ENCODE results near the gene TTC3.

TTC3 gene

DNA sequence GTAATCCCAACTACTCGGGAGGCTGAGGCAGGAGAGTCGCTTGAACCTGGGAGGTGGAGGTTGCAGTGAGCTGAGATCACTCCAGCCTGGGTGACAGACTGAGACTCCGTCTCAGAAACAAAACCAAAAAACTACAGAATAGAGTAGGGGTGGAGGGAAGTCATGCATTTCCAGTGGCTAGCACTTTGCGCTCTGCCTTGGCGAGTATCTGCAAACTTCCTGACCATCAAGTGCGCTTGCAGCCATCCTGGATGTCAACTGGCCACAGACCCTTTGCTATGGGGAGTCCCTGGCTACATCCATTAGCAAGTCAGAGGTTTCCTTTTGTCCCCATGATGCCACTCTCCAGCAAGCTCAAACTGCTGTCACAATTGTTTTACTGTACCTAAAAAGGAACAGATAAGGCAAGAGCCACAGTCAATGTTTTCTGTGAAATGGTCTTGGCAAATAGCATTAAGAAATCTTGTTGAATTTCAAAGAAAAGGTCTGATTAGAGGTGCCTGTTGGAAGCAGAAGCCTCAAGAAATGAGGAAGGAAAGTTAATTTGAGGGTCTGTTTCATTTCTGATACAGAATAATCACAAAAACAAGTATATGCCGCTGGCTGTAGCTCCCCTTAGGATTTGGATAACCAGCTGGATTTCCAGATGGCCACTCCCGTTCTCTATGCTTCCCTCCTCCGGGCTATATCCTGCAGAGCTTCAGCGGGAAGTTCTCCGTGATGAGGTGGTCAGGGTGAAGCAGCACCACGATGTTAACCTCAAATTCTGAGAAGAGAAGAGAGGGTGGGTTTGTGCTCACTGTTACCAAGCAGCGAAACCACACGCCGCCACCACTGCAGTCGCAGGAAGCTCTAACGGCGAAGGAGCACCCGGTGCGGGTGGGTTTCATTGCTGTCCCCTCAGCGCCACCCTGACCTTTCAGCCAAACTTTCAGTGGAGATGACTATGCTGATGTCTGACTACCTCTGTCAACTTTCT is 152.1 kb downstream of the TTC3 start:
- no peak for DNase-seq (ENCODE audit: low spot score)

DNA sequence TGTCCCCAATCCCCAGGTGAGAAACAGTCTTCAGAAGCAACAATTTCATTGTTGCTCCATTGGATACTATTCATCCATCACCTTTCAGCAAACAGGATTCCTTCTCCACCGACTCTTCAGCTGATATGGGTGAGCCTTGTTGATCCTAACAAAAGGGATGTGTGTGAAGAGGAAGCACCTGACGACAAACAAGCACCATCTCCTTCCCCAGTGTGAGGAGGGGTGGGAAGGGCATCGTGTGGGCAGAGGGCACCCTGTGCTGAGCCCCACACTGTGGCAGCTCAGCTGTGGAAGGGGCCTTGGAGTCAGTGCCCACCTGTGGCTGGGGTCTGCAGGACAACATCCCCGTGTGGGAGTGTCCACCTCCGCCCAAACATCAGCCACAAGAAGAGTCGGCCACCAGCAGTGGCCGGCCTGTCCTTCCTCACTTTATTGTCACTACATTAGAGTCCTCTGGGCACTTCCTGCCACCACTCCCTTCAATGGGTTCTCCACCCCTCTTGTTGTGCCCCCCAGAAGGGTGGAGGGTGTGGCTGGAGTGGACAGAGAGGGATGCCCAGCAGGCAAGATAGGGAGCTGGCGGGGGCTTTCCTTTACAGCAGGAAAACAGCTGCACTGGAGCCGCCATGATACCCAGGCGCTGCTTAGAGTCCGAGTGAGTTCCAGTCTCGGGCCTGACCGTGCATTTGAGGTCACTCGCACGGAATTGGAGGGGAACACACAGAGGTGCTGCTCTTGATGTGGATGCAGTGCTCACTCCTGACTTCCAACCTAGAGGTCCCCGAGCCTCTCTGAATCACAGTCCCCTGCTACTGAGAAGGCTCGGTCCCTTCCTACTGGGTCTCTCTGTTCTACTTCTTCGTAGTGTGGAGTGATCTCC is 153.2 kb downstream of the TTC3 start:
- no peak for DNase-seq (ENCODE audit: low spot score)

DNA sequence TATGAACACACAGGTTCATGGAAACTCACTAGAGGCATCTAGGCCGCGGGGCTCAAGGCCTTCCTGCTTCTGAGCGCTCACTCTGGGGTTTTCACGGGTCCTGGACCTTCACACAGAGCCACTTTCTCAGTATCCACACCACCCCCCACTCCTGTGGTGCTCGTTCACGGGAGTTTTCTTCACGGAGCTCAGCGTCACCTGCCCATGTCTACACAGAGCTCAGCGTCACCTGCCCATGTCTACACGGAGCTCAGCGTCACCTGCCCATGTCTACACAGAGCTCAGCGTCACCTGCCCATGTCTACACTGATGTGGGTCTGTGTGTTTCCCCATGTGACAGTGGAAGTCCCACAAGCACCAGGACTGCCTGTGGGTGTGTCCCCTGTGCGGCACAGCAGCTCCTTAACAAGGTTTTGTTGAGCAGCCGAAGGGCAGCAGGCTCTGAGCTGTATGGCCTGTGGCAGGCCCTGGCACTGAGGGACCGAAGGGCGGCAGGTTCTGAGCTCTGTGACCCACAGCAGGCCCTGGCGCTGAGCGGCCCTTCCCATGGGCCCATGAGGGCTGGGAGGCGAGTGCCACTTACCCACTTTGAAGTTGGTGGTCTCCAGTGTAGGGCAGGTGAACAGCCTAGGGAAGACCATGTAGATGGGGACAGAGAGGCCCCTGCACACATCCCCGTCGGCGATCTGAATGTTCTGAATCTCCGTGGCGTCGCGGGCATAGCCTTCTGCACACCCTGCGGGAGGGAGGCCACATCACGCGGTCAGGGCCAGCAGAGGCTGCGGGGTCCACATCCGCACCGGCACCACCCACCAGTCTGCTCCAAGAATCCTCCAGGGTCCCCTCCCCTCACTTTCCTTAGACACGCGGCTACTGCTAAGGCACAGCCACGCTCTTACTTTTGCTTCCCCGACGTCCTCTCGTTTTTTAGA is 154.3 kb downstream of the TTC3 start:
- no peak for DNase-seq (ENCODE audit: low spot score)

DNA sequence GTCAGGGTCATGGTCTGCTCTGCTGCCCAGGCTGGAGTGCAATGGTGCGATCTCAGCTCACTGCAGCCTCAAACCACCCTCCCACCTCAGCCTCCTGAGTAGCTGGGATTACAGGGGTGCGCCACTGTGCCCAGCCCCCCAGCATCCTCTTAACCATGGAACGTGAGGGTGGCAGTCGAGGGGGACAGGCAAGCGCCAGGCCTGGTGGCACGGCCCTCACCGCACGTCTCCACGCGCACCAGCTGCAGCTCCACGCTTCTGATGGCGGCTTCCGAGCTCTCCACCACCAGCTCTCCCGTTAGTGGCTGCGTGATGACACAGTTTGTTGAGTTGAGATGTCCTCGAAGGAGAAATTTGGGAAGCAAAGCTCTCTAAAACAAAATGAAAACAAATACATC is 154.9 kb downstream of the TTC3 start:
- DNase-seq (ENCODE audit: low spot score): no peak

DNA sequence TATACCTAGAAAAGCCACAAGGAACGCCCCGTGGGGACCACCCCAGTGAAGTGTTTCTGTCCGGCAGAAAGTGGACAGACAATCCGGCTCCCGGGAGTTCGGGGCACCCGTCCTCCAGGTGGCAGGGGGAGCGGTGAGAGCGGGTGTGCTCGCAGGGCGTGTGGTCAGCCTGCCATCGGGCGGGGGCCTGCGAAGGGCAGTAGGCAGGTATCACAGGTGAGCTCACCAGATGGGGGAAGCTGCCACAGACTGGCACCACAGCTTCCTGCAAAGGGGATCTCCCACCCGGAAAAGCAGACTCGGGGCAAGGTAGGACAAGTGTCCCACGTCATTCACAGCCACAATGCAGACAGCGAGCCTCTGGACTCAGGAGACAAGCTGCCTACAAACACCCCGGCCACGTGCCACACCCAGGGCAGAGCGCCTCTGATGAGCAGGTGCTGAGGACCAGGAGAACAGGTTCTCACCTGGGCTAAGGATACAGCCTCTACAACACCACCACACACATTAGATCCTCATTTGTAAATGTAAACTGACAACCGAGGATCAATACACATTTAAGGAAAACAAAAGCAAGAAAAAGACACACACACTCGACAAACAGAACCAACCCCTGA is 157.7 kb downstream of the TTC3 start:
- no peak for DNase-seq (ENCODE audit: low spot score)

DNA sequence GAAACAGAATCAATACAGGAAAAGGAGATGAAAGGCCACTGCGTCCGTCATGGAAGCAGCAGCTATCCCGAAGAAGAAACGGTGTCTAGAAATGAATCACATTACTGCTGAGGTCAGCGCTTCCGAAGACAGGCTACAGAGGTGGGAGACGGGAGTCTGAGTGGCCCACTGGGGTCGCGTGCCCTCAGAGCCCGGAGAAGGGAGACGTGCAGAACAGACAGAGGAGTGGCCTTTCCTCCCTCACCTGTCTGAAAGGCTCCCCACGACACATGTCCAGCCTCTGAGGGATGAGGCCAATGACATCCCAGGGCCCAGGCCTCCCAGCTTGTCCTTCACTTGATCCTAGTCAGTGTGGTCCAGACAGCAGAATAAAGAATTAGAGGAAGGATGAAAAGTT is 158.2 kb downstream of the TTC3 start:
- no peak for DNase-seq (ENCODE audit: low spot score)

DNA sequence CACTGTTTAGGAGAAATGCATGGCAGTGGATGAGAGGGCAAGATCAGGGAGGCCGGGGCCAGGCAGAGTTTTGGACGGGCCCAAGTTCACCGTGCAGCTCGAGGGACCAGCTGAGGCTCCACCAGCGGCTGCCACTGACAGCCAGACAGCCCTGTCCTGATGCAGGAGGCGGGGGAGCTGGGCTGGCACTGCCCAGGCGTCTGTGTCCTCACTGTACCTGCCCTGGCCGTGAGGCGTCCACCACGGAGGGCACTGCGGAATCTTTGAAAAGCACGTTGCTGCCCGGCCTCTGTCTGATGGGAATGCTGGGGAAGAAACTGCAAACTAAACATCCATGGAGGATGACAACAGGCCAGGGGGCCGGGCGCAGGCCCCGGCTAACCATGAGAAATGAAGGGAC is 158.6 kb downstream of the TTC3 start:
- no peak for DNase-seq (ENCODE audit: low spot score)

DNA sequence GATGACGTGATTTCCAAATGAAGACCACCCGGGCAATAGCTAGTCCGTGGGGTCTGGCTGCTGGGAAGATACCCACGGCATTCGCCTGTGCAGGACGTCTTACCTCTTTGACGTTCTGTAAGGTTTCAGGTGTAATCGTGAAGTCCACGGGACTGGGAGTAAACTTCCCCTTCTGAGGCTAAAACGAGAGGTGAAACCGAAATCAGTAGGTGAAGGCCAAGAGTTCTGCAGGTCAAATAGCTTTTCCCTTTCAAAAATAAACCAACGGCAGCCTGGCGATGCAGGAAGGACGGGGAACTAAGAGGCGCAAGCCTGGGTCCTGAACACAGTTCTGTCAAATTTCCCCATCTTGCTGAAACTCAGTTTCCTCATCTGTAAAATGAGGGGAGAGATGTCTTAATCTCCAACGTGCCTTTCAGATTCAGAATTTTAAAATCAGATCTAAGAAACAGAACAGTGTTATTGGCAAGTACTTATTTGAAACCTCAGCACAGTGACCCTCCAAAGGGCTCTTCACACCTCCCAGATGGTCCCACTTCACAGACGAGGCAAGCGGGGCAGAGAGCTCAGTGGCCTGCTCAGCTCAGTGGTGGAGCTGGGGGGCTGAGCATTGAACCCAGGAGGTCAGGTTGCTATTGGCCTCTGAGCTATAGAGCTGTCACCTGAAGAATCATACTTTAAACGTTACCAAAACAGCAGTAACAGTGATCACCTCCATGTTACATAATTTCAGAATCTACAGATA is 159.4 kb downstream of the TTC3 start:
- no peak for DNase-seq (ENCODE audit: low spot score)

DNA sequence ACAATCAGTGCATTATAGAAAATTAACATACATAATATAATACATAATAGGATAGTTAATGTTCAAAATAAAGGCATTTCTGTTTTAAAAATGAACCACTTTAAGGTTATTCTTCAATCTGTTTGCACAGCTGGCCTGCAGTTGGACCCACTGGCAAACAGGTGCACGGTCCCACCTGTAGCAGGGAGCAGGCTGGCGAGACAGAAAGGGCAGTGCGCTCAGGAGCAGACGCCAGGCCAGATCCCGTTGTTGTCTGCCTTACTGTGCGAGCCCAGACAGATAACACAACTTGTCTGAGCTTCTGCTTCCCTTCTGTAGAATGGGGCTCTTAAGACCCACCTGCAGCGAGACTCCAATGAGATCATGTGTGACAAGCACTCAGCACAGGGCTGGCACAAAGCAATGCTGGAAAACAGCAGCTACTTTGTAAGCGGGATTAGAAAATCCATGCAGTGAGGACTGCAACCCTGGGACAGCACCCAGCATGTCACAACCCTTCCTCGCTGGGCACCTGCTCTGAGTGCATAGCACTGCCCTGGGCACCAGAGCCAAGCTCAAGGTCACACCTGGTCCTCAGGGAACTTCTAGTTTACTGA is 160.6 kb downstream of the TTC3 start:
- no peak for DNase-seq (ENCODE audit: low spot score)

DNA sequence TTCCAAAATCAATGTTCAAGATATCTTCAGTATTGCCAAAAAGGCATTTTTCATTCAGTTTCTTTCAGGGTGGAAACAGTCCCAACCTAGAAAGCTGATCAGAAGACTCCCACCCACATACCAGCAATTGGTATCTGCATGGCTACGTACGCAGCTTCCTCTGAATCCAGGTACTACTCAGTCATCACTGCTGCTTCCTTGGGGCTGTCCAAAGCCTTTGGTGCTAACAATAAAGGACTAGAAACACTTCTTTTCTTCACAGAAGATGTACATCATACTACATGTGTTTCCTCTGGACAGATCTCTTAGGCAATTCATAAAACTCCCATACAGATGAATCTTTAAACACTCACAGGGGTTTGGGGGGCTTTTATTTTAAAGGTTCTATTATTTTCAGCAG is 164.3 kb downstream of the TTC3 start:
- DNase-seq (ENCODE audit: low spot score): no peak

DNA sequence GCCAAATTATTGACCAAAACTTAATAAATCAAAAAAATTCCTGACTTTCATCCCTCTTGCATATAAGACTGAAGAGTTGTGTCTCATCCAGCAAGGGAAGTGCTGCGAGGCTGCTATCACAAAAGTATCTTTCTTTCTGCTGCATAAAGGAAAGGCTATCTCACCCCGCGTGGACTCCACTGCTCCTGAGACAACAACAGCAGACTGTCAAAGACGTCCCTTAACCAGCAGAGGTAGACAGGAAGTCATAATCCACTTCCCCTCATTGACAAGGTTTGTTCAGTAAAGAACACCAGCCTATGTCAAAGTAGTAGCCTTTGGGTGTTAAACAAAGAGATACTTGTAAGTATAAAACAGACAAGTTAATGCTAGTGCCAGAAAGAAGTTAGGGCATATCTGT is 164.7 kb downstream of the TTC3 start:
- DNase-seq (ENCODE audit: low spot score): no peak

DNA sequence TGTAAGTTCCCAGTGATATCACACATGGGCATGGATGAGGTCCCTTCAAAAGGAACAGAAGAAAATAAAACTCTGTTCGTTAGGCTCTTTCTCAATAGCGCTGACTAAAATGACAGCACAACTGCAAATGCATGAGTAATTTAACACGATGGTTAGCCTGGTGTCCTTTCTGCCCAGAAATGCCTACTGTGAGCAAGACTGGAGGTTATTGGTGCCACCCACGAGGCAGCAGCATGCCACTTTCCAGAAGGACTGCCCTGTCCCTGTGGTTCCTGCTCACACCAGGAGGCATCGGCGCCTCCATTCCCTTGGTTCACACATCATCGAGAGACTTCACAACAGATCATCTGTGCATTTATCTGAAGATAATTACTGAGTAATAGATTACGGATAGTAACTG is 167.9 kb downstream of the TTC3 start:
- no peak for DNase-seq (ENCODE audit: low spot score)

DNA sequence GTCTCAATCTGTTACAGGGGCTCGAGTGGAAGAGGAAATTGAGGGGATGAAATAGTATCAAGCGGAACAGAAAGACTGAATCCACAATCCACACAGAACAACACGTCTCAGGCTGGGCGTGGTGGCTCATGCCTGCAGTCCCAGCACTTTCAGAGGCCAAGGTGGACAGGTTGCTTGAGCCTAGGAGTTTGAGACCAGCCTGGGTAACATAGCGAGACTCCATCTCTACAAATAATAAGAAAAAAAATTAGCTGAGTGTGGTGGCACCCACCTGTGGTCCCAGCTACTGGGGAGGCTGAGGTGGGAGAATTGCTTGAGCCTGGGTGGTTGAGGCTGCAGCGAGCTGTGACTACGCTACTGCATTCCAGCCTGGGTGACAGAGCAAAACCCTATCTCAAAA is 168.4 kb downstream of the TTC3 start:
- no peak for DNase-seq (ENCODE audit: low spot score)

DNA sequence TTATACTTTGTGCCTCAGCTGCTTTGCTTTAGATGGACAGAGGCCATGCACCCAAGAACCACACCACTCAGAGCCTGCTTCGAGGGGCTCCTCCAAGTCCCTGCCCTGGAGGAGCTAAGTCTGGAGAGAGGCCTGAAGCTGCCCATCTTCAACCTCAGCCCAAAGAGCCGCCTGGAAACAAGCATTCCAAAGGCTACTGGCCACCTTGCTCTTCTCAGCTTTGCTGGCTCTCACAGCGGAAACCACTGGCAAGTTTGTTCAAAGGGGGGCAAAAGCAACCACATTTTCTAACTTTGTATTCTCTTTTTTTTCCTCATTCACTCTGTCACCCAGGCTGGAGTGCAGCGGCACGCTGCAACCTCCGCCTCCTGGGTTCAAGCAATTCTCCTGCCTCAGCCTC is 170.9 kb downstream of the TTC3 start:
- DNase-seq (ENCODE audit: low spot score): no peak

DNA sequence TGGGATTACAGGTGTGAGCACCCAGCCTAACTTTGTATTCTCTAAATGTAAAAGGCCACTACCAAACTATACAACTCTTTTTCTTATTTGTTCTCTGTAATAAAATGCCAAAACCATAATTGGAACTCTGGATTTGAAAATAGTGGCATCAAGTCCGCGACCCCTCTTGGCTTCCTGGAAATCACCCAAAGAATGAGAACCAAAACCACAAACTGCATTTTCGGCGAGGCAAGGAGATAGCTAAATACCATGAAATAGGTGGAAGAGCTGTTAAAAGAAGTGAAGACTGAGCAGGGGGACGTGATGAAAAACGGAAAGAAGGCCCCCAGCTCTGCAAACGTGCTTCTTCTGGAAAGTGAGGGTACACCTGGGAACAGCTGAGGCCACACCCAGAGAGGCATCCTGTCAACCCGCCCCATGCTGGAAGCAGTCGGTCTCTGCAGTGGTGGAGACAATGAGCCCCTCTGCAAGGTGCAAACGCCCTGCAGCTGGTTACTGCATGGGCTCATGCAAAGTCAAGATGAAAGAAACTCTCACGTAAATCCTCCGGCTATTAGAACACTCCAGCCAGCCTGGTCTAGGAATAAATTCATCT is 171.5 kb downstream of the TTC3 start:
- DNase-seq (ENCODE audit: low spot score): no peak

DNA sequence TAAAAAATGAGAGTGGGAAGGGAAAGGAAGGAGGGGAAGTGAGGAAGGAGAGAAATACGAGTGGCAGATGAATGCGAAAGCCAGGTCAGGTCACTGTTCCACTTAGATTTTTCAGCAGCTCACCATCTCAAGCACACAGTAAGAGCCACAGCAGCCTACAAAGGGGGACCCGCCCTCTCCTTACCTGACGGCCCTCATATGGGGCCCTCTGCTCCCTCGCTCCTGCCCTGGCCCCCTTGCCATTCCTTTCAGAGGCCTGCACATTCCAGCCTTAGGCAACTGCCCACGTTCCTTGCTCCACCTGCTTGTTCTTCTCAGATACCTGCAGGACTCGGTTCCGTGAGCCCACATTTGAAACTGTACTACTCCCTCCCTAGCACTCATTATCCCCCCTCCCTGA is 172.1 kb downstream of the TTC3 start:
- no peak for DNase-seq (ENCODE audit: low spot score)

DNA sequence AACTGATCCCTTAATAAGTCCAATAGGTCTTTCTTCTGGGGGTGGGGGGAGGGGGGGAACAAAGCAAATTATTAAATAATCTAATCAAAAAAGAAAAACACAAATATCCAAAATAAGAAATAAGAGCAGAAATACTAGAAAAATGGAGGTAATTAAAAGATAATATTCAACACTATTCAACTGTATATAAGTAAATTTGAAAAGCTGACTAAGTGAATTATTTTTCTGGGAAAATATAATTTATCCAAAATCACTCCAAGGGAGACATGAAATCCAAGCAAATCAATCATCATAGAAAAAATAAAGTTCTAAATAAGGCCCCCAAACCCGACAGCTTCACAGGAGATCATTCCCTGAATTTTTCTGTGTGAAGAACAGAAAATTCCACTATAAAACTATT is 175.2 kb downstream of the TTC3 start:
- DNase-seq (ENCODE audit: low spot score): no peak

DNA sequence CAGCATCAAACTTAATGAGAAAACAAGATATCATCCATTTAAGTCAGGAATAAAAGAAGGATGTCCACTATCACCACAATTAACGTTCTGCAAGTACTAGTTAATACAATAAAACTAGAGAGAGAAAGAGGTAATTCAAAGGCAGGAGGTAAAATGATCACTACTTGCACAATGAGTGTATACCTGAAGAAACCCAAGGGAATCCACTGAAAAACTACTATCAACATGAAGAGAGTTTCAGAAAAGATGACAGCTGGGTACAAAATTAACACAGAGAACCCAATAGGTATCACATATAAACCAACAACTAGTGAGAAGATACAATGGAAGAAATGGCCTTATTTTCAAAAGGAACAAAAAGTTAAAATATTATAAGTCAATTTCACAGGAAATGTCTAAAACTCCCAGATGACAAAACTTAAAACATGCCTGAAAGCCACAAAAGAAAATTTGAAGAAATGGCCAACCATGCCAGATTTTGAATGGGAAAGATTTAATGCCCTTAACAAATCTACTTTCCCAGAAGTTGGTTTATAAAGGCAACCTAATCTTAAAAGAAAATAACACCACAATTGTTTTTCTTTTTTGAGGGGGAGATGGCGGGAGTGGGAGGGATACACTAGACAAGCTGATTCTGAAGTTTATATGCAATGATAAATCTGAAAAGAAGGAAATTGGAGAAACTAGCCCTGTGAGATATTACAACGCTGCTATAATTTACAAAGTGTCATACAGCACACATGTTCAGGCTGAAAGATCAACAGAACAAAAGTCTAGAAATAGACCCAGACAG is 176.3 kb downstream of the TTC3 start:
- no peak for DNase-seq (ENCODE audit: low spot score)

DNA sequence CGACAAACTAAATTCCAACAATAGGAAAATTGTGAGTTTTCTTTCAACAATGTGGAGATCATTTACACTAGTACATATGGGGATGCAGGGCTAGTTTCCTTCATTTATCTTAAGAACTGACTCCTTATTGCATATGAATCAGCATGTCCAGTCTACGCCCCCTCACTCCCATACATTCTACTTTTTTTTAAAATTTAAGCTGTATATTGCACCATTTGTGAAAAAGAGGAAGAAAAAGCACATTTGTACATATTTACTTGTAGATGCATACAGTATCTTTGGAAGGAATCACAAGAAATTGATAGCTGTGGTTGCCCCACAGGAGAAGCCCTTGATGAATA is 178.2 kb downstream of the TTC3 start:
- no peak for DNase-seq (ENCODE audit: low spot score)

All from hepatic stellate cell (primary cell).